ENCODE data around the gene ATXN7L1.

ATXN7L1 gene

DNA sequence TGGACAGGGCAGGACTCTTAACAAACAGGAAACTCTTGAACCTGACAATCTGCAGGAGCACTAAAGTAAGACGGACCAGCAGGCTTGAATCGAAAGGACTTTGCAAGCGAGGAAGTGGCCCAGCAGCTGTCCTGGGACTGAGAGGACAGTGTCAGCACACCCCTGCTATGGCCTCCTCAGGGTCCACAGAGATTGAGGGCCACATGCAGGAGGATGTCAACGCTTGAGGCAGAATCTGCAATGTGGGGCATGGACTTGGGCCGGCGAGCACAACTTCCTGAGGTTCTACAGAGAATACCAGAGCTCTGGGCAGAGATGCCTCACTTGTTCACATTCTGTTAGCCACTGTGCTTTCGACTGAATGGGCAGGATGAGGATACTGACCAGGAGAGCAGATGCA, 210.7 kb downstream of the ATXN7L1 start:
- DNase-seq, result no peak

DNA sequence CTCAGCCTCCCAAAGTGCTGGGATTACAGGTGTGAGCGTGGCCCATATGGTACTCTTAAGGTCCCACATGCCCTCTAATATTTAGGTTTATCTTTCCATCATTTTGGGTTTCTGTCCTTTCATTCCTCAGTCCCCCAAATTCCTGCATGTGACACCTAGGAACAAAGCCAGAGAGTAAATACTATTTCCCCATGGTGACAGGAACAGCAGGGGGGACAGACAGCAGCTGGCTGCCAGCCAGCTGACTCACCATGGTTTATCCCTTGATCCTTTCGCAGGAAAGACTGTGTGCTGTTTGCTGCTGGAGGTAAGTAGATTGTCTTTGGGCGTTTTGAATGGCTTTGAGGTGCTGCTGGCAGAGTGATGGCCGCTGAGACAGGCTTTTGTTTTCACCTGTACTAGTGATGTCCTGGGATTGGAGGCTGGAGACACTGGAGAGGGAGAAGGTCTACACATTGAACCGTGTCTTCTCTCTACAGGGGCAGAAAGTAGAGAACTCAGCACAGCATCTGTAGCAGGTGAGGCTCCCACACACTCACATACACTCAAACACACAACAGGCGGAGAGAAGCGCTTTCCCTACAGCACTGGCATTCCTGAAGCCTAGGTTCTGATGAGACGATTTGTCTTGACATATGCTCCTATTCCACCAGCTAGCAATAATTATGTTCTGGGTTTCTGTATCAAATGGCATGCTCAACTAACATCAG, 211.4 kb downstream of the ATXN7L1 start:
- DNase-seq, result no peak

DNA sequence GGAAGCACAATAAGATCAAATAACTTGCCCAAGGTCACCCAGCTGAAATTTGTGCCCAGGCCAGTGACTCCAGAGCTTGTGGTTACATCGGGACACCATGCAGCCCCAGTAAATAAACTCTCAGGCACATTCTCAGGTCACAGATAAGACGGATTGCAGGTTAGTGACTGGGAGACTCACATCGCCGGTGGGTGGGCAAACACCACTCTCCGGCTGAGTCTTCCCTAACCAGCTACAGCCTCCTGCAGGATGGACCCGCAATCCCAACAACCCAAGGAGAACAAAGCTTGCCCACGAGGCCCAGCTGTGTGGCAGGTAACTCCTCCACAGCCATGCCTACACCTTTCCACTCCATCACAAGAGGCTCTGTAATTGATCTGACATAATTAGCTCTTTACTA, 213.4 kb downstream of the ATXN7L1 start:
- no peak for DNase-seq

DNA sequence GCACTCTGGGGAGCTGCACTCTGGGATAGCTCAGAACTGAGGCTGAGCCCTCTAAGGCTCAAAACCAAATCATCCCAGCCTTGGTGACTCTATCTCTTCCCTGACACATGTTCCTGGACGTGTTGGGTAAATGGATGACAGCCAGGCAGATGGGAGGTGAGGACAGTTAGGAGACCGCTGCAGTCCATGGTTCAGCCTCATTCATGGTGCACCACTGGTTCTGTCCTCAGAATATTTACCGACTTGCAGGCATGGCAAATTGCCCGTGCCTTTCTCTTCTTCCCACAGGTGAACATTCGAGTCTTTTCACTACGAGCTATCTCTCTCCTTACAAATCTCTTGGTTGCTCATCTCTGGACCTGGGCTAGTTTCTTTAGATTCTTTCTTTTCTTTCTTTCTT, 214.8 kb downstream of the ATXN7L1 start:
- DNase-seq, result no peak

DNA sequence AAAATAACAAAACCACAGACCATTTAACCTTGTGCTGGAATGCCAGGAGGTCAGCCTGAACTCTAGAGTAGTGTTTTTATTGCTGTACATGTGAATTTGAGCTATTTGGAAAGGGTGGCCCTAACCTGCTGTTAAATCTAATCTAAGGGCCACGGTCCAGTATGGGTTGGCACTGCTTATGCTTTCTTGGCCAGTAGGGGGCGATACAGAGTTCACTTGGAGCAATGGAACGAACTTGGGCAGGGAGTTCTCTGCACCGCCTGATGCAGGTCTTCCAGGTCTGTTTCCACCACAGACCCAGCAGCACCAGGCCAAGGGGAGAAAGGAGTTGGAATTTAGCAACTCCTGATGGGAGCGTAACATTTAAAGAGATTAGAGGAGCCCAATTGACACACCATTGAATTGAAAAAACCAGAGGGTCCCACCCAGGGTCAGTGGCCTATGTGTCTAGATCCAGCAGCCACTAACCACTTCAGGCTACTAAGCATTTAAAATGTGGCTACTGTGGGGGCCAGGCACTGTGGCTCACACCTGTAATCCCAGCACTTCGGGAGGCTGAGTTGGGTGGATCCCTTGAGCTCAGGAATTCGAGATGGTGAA, 219.4 kb downstream of the ATXN7L1 start:
- peak; percentile 74 for DNase-seq

DNA sequence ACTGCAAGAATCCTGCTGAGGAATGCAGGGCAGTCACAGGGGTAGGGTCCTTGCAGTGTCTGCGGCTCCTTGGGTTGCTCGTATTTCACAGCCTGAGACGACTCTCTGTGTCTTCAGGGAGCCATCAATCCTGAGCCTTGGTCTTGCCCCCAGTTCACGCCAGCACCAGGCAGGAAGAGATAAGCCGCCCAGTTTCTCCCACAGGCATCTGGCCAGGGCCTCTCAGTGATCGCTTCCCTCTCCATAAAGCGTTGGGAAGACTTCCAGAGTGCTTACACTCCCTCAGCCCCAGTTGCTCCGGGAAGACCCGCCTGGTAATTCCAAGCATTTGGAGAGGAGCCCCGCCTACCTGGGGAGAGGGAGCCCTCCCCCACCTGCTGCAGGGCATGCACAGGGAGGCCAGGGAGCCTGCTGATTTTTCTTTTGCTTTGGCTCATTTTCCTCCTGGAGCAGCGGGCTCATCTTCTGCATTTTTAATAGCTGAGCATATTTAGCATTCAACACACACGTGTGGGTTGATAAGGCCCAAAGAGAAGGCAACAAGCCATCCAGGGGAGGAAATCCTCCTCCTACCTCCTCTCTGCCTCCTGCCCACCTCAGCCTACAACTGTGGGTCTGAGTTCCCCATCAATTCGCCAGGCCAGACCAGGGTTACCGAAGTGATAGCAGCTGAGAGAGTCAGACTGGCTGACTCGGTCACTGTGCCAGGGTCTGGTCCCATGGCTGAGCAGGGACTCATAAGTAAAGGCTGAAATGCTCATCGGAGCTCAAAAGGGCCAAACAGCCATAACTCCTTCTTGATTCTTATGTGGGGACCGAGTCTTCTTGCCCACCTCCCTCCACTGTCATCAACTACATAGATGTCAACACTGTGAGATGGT, 220.7 kb downstream of the ATXN7L1 start:
- no peak for DNase-seq

DNA sequence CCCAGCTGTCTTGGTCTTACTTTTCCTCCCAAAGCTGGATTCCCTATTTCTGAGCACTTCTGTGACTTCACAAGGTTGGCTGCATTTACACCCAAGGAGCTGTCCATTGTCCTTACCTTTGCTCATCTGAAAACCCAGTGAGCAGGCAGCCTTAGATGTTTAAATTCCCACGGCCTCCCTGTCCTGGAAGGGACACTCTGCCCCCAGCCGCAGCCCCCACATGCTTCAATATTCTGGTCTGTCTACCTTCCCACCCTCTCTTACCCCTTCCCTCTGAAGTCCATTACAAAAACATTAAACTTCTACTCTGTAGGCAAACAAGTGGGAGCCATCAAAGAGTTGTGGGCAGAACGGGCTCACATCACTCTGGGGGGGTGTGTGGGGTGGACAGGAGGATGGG, 221.3 kb downstream of the ATXN7L1 start:
- DNase-seq, result no peak

DNA sequence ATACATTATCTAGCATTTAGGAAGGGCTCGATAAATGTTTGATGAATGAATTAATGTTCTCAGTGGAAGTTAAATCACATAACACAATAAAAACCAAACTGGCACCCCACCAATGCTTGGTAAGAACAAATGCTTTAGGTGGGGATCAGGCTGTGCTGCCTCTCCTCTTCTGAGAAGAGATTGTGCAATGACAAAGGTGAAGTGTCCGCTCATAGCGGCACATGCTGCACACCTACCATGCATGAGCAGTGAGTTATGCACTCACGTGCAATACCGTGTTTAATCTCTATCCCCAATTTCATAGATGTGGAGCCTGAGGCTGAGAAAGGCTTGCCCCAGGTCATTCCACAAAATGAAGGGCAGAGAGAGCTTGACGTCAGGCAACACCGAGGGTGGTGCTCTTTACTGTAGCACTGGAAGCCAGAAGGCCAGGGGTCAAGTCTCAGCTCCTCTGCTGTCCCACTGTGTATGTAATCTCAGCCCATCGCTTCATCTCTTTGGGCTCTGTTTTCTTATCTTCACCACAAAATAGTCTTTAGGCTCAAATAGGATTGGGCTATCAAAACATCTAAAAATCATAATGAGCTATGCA, 222.2 kb downstream of the ATXN7L1 start:
- no peak for DNase-seq

DNA sequence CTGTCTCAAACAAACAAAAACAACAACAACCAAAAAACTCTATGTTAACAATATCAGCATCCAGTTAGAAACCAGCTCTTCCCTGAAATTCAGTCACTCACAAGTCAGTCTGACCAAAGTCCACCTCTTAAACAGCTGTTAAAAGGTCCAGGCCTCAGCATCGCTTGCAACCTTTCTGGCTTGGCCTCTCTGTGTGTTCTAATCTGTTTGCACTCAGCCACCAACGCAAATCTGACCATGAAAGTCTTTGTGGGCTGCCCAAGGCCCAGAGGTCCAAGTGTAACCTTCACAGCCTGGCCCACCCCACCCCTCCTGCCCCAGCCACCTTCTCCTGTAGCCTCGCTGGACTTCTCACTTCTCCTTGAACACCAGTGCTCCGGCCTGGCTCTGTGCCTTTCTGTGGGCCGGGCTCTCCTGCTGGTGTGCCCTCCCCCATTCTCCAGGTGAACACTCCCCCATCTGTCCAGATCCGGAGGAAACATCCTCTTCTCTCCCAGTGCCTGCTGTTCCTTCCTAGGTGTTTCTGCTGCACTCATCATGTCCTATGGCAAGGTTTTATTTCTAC, 222.9 kb downstream of the ATXN7L1 start:
- no peak for DNase-seq

DNA sequence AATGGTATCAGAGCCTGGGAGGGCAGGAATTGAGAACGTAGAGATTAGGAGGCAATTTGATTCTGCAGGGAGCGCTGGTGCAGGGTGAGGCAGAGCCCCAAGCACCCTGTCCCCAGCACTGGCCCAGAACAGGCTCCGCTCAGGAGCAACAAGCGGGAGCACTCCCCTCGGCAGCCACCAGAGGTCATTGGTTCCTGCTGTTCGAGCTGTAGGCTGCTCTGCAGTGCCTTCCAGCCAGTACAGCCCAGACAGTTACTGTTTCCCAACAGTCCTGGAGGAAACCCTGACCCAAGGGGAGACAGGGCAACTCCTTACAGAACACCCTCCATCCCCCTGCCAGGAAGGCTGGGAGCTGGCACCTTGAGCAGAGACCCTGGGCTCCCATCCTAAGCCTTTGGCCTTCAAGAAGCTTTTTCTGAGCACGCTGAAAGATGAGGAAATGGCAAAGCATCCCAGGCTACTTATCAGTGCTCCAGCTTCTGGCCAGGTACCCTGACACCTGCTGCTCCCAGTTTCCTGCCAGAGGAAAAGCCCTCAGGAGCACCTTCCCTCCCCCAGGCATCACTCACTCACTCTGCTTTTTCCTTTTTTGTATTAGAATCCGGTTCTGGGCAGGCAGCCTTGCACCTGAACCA, 223.9 kb downstream of the ATXN7L1 start:
- peak; percentile 54 for DNase-seq

DNA sequence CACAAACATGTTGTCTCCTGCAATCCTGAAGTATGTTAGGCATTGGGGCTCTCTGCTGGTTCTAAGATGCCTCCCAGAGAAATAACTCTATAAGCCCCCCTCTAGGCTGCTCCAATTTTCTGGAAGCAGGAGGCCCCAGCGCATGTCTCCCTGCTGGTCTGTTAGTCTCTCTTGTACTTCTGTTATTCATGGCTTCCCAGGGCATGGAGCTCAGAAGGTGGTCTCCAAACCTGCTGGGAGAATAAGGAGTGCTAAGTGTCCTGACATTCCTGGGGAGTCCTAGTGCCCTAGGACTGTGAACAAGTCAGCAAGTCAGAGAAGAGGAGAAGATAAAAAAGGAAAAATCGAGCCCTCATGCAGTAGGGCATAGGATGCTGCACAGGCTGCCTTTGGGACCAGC, 224.6 kb downstream of the ATXN7L1 start:
- DNase-seq, result no peak

DNA sequence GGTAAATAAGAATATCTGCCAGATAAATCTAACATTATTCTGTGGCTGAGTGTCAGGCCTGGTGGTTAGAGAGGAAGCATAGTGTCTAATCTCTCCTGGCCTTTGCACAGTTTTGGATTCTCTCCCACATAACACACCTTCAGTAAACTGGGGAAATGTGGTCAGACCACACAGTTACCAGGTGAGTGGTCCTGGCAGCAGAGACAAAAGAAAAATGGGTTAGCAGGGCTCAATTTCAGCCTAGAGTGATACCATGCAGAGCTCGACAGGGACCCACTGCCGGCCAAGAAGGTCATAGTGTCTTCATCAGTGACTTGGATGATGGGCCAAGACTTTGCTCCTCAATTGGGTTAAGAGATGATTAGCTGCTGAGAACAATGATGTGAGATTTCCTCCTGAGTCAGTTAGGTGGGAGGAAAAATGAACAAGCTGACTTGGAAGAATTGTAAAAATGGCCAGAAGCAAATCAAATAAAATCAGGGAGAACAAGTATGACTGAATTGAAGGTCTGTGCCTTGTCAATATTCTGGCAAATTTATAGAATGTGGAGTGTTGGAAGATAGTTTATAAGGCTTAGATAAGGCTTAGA, 225.9 kb downstream of the ATXN7L1 start:
- no peak for DNase-seq

DNA sequence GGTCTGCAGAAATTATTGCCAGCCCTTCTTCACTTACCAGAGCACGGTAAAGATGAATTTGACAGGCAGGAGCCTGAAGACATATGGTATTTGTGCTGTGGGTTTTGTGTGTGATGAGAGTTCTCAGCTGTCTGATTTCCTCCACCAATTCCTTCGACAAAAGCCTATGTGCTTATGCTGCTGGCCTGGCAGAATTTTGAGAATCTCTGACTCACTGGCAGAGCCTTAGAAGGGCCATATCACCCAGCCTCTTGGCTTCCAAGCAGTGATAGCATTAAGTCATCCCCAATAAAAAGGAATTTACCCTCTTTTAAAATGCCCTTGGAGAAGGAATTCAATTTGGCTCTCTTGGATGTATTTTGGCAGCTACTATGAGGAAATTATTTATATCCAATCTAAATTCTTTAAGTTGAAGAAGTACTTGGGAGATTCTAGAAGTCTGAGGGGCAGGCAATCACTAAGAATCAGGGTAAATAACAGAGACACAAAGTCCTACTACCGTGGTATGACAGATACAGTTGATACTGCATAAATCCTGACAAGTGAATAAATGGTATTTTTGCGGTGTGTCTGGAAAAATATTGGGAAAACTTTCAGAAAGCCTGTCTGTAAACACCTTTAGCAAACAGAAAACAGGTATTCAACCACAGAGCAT, 226.5 kb downstream of the ATXN7L1 start:
- no peak for DNase-seq

DNA sequence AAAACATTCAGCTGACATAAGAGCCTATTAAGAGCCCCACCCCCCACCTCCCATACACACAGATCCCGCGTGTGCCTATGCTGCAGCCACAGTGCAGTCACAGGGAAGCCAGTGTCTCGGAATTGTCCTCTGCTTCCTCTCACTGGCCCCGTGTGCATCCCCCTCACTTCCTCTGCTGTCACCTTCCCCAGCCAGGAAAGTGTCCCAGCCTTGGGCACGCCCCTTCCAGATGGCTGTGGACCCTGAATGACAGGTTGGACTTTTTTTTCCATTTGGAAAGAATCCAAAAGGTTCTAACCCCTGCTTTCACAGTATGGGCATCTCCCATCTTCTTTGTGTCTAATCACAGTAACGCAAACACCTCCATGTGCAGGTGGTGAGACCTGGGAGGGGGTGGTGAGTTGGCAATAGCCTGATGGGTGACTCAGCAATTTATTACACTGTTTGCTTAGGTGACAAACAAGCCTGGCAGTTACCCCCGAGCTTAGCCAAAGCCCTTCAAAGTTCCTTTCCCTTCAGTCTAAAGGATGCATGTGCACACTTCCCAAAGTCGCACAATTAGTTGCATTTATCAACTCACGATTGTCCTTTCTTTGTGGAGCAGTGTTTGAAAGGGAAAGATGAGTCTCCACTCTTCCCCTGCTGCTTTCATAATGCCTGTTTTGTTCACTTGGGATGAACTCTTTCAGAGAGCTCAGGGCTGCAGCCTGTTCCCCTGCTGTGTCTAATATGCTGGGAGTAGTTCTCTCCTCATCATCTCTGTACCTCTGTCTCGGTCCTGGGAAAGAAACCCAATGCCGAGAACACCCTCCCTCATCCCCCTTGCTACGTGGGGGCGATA, 227.6 kb downstream of the ATXN7L1 start:
- no peak for DNase-seq

DNA sequence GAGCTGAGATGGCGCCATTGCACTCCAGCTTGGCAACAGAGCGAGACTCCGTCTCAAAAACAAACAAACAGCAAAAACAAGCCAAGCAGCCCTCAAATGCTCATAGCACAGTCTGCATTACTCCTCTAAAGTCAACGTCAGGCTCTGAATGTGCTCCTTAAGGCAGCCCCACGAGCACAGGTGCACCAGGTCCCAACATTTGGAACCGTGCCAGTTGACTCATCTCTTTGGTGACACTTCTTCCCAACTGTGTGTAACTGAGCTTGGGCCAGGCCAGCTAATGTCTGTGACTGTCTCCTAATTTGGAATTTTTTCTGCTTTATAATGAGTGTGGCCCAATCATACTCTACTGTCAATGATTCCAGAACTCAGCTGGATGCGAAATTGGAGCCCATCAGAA, 228.8 kb downstream of the ATXN7L1 start:
- DNase-seq, result no peak

DNA sequence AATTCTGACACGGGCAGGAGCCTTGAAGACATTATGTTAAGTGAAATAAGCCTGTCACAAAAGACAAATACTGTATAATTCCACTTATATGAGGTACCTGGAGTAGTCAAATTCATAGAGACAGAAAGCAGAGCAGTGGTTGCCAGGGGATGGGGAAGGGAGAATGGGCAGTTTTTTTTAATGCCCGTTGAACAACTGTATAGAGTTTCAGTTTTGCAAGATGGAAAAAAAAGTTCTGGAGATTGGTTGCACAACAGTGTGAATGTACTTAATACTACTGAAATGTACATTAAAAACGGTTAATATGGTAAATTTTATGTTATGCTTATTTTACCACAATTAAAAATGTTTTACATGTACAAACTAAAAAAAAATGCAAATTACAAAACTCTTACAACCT, 231.5 kb downstream of the ATXN7L1 start:
- DNase-seq, result no peak

DNA sequence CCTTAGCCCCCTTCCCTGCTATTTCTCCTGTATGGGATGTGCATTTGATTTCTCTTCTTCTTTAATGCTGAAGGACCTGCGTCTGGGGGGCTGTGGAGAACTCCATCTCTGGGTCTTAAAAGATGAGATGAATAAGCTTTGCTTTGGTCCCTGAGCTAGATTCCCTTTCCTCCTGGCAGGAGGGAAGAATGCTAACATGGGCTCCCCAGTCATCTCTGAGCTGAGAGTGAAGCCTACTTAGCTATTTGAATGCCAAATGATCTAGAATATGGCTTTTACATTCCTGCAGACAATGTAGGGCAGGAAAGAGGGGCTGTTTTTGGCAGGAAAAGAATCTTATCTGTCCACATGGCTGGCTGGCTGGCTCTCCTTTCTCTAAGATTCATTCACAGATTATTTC, 232.5 kb downstream of the ATXN7L1 start:
- no peak for DNase-seq

DNA sequence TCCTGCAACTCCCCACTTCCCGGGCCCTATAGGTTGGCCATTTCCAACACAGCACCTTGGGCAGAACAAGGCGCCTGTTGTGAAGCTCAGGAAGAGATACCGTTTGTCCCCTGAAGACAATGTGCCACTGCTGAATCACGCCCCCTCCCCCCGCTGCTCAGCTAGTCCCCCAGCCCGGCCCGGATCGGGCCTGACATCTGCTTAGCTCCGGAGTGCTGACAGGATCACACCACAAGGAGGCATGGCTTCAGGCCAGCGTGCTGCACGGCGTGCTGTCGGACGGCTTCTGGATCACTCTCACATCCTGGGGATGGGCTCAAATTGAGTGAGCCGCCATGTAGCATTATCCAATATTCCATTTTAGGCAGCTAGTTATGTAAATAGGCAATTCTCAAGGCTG, 233.0 kb downstream of the ATXN7L1 start:
- no peak for DNase-seq

DNA sequence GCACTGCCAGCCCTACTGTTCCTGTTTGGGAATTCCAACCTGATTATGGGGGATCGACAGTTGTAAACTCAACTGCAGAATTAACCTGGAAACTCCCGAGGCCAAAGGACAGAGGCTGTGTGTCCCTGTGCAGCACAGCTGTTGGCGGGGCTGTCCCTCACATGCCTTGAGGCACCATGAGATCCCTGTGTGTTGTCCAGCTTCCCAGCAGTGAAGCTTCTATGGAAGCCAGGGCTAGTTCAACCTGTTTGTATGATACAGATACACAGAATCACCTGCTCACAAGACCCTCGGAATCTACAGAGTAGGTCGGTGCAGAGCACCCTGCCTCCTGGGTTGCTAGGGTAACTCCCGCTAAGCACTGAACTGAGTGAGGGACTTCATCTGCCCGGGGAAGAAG, 234.1 kb downstream of the ATXN7L1 start:
- no peak for DNase-seq

DNA sequence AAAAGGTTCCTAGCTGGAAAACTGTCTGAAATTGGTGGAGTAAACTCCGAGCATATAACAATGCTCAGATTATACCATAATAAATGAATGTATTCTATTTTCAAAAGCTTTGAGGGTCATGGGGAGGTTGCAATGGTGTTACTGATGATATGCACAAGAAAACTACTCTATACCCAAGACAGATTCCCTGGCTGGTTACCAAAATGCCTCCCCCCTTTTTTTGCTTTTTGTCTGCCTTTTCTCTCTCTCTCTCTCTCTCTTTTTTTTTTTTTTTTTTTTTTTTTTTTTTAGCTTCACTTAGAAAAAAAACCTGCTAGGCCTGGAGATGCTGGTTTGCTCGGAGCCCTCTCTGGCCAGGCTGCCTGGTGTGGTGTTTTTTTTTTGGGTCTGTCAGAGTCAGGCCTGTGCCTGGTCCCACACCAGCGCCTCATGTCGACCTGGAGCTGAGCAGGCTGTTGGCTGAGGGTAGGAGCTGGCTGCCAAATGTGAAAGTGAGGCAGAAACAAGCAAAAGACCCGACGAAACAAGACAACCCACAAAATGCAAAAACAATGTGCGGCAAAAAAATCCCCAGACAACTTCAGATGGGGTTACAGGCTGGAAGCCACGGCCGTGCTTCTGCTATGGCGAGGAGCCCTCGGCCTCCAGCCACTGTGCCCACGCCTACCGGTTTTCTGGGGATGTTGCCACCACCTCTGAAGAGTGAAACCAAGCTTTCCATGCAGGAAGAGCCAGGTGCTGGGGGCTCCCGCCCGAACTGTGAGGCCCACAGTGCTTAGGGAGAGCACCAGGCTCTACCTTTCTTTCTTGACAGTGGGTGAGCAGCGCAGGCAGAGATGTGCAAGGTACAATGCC, 235.2 kb downstream of the ATXN7L1 start:
- no peak for DNase-seq
